ENCODE measurements around the gene NAV1.
"Not testable (repeated sequence)": the region's sequence is repeated elsewhere in the genome, so short reads cannot be mapped to it uniquely, and the experiment has no call there.

NAV1 gene, protein sequence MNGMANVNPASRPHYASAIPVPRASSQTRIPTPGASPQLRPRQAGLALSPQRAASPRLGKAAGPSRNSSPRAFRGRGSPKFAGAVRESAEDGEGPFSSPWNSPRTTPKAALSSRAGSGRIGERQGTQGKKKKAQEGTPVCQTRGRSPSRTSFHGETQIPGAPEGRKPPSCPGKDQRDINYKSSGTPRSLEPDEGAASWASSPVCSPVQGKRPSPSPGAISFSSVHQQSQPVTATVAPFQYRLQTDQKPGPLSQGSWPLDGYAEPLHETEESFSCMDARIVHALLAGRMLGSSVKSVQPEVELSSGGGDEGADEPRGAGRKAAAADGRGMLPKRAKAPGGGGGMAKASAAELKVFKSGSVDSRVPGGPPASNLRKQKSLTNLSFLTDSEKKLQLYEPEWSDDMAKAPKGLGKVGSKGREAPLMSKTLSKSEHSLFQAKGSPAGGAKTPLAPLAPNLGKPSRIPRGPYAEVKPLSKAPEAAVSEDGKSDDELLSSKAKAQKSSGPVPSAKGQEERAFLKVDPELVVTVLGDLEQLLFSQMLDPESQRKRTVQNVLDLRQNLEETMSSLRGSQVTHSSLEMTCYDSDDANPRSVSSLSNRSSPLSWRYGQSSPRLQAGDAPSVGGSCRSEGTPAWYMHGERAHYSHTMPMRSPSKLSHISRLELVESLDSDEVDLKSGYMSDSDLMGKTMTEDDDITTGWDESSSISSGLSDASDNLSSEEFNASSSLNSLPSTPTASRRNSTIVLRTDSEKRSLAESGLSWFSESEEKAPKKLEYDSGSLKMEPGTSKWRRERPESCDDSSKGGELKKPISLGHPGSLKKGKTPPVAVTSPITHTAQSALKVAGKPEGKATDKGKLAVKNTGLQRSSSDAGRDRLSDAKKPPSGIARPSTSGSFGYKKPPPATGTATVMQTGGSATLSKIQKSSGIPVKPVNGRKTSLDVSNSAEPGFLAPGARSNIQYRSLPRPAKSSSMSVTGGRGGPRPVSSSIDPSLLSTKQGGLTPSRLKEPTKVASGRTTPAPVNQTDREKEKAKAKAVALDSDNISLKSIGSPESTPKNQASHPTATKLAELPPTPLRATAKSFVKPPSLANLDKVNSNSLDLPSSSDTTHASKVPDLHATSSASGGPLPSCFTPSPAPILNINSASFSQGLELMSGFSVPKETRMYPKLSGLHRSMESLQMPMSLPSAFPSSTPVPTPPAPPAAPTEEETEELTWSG (N-terminal part only)

DNA sequence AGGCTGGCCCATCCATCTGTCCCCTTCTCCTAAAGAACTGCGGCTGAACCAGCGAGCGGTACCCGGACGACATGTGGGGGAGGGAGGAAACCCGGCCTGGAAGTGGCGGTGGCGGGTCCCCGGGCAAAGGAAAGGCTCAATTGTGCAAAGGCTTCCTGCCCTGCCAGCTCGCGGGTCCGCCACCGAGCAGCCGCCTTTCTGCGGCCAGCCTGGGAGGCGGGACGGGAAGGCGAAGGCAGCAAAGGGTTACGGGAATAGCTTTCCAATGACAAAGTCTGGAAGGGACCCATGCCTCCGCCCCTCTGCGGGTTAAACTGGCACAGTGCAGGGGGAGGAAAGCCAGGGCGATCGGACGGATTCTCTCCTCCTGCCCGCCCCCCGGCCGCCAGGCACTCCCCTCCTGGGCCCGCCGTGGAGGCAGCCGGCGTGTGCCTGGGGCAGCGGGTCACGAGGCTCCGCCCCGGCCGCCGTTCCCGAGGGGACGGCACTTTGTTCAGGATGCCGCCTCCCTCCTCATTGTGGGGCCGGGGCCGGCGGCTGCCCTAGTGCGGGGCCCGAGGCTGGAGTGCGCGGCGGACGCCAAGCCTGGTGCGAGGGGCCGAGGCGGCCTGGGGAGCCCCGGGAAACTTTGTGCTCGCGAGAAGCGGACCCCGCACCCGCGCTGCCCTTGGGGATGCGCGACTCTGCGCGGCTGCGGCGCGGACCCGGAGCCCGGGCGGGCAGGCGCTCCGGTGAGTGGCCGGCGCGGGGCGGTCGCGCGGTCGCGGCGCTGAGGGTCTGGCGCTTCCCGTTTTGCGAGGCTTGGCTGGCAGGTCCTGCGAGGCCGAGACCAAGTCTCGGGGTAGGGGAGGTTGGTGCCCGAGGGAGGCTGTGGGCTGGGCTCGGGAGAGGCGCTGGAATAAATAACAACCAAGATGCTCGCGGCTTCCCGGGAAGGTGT, at the start of gene NAV1:
Gene NAV1 (plus strand): TSS at position 516 of the 940 bp plus-strand sequence. CDS start 83,758 bp downstream, outside the sequence.
- Histone ChIP-seq H3K27me3 (peaks cover 0 to 43% (median 25%) of the 10 kb centered on the region in 11 experiments; a peak in 14 of 22 replicates), H3K4me2 (peak within 1 kb of the TSS; percentile 88 to 98 (median 95)), H4K20me1 (peaks cover 0 to 2% (median 0%) of the 10 kb centered on the region in 11 experiments; a peak in 3 of 22 replicates), H3K27ac (peak within 1 kb of the TSS; percentile 63 to 94 (median 88)), H3K9ac (peak within 1 kb of the TSS; percentile 79 to 93 (median 89)), H3K4me1 (peaks cover 81 to 91% (median 84%) of the 10 kb centered on the region in 10 experiments), H3K9me3 (replicated peaks in 1 of 11) (peaks cover 0 to 4% (median 0%) of the 10 kb centered on the region in 11 experiments; a peak in 3 of 22 replicates), H3K4me3 (peak within 1 kb of the TSS; percentile 70 to 94 (median 86)), H3K36me3 (peaks cover 0 to 12% (median 0%) of the 10 kb centered on the region in 11 experiments; a peak in 2 of 22 replicates)
- peak in 2 of 11 experiments; percentile 26 to 35; a peak in 1 of 22 replicates for TF ChIP-seq Cebpa-rat (IDR thresholded peaks at IDR 0.05)

DNA sequence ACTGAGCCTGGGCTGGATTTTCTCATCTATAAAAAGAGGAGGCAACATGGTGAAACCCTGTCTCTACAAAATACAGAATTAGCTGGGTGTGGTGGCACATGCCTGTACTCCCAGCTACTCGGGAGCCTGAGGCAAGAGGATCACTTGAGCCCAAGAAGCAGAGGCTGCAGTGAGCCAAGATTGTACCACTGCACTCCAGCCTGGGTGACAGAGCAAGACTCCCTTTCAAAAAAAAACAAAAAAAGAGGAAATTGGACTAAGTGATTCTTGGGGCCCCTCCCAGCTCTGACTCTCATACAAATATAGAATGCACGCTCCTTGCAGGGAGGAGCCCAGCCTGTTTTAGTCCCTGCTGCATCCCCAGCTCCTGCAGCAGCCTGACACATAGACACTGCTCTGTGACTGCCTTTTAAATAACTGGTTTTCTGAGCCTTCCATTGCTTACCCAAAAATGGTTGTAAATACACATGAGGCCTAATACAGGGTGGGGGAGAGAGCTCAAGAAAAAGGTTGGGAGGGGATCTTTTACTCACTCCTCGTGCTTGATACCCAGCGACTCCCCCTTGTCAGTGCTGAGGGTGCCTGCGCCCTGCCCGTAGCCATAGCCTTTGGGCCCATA, 49.2 kb upstream of the NAV1 start:
- Histone ChIP-seq H3K27me3 (no peaks in the 10 kb centered on the region), H3K9me3 (replicated peaks in 1 of 11) (peaks cover 0 to 20% (median 7%) of the 10 kb centered on the region in 11 experiments; a peak in 13 of 22 replicates), H3K4me2 (peak overlapping the region in 9 of 11 experiments; percentile 24 to 84 (median 70); a peak in 17 of 22 replicates), H3K9ac (peak overlapping the region in 4 of 11 experiments; percentile 22 to 57 (median 35); a peak in 5 of 22 replicates), H3K4me3 (no peak overlapping the region), H3K36me3 (peaks cover 52 to 84% (median 73%) of the 10 kb centered on the region in 11 experiments), H3K4me1 (peaks cover 17 to 44% (median 29%) of the 10 kb centered on the region in 10 experiments), H4K20me1 (peaks cover 0 to 31% (median 0%) of the 10 kb centered on the region in 11 experiments; a peak in 3 of 22 replicates), H3K27ac (peak overlapping the region in 6 of 11 experiments; percentile 25 to 69 (median 52); a peak in 9 of 22 replicates)
- no peak for TF ChIP-seq Cebpa-rat (IDR thresholded peaks at IDR 0.05)

DNA sequence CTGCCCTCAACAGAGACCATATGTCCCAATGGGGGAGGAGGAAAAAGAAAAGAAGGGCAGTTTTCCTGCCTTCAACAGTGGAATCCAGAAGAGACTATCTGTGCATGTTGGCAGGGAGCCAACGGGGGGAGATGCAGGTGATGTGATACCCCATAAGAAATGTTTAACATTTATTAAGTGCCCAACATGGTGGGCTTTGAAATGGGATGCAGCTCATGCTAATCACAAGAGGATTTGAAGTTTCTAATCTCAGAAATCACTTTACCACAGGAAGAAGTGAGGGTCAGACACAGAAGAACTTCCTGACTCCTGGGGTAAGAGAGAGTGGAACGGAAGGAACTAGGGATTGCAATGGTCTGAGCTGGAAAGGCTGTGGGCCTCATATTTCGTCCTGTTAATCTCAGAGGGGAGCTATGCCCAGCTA, 48.2 kb upstream of the NAV1 start:
- Histone ChIP-seq H3K4me1 (peaks cover 22 to 43% (median 31%) of the 10 kb centered on the region in 10 experiments), H3K9me3 (replicated peaks in 1 of 11) (peaks cover 0 to 20% (median 7%) of the 10 kb centered on the region in 11 experiments; a peak in 13 of 22 replicates), H3K27me3 (no peaks in the 10 kb centered on the region), H3K9ac (no peak overlapping the region), H4K20me1 (peaks cover 0 to 27% (median 0%) of the 10 kb centered on the region in 11 experiments; a peak in 4 of 22 replicates), H3K27ac (no peak overlapping the region), H3K36me3 (peaks cover 56 to 84% (median 73%) of the 10 kb centered on the region in 11 experiments), H3K4me2 (peak overlapping the region; percentile 40 to 84 (median 58)), H3K4me3 (no peak overlapping the region)
- no peak for TF ChIP-seq Cebpa-rat (IDR thresholded peaks at IDR 0.05)

DNA sequence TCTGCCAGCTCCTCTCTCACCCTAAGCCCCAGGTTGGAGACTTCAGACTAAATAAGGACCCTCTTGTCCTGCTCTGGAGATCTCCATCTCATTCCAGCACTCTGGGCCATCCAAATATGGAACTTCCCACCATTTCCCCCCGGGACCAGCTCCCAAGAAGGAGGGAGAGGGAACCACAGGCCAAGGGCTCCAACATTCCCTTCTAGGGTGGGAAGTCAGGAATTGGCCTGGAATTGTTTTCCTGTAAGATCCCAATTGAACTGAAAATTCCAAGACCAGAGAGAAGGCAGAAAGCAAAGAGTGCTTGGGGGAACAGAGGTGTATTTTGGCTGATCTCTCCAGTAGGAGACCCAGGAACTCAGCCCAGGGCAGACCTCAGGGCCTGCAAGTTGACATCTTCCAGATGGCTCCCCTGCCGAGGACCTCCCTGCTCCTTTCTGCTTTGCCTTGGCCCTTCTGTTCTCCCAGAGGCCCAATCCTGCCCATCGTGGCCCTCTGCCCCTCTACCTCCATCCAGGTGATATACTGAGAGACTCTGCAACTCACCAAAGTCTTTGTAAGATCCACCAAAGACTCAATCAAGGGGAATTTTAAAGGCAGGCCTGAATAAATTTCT, 46.9 kb upstream of the NAV1 start:
- peaks cover 52 to 82% (median 69%) of the 10 kb centered on the region in 11 experiments for H3K36me3 ChIP-seq
- H3K9me3 ChIP-seq (replicated peaks in 1 of 11) = peaks cover 0 to 20% (median 7%) of the 10 kb centered on the region in 11 experiments; a peak in 13 of 22 replicates
- peaks cover 26 to 43% (median 34%) of the 10 kb centered on the region in 10 experiments for H3K4me1 ChIP-seq
- H3K27ac ChIP-seq = no peak overlapping the region
- peak overlapping the region in 2 of 11 experiments; percentile 70 to 72; a peak in 1 of 22 replicates for H3K4me2 ChIP-seq
- H4K20me1 ChIP-seq = peaks cover 0 to 31% (median 0%) of the 10 kb centered on the region in 11 experiments; a peak in 6 of 22 replicates
- H3K27me3 ChIP-seq = no peaks in the 10 kb centered on the region
- no peak overlapping the region for H3K4me3 ChIP-seq
- no peak for TF ChIP-seq Cebpa-rat (IDR thresholded peaks at IDR 0.05)
- no peak overlapping the region for H3K9ac ChIP-seq

DNA sequence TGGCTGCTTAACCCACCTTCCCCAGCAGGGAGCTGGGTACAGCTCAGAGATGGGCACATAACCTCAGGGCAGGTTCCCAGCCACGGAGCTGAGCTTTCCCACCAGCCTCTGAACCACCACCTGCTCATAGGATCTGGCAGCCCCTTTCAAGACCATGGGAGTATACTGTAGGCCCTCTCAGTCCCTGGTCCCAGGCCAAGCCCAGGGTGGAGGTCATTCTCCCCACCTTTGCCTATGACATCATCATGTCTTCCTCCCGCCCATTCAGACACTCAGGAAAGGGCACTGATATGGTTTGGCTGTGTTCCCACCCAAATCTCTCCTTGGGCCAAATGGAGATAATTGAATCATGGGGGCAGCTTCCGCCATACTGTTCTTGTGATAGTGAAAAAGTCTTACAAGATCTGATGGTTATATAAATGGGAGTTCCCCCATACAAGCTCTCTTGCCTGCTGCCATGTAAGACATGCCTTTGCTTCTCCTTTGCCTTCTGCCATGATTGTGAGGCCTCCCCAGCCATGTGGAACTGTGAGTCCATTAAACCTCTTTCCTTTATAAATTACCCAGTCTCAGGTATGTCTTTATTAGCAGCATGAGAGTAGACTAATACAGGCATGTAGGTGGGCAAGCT, 45.8 kb upstream of the NAV1 start:
- not testable (repeated sequence) for H3K27me3 ChIP-seq, H3K27ac ChIP-seq, H3K4me3 ChIP-seq, H3K9ac ChIP-seq, H3K4me2 ChIP-seq
- H3K4me1 ChIP-seq = peaks cover 26 to 43% (median 34%) of the 10 kb centered on the region in 10 experiments
- peaks cover 0 to 20% (median 7%) of the 10 kb centered on the region in 11 experiments; a peak in 13 of 22 replicates for H3K9me3 ChIP-seq (replicated peaks in 1 of 11)
- H4K20me1 ChIP-seq = peaks cover 0 to 34% (median 3%) of the 10 kb centered on the region in 11 experiments; a peak in 9 of 22 replicates
- peaks cover 50 to 79% (median 58%) of the 10 kb centered on the region in 11 experiments for H3K36me3 ChIP-seq

All from BLaER1 treated with 17β-estradiol and CSF1 and Interleukin-3, amounts not matched to agents 10 nM and 100 nM (cell line).